AML-193 (cell line): ENCODE results near the gene BHLHE41.

Experiments
- DNase-seq, 2 experiments: peaks; one replicate each; lab custom pipeline; 2025; lab: John Stamatoyannopoulos, UW

BHLHE41 gene

DNA sequence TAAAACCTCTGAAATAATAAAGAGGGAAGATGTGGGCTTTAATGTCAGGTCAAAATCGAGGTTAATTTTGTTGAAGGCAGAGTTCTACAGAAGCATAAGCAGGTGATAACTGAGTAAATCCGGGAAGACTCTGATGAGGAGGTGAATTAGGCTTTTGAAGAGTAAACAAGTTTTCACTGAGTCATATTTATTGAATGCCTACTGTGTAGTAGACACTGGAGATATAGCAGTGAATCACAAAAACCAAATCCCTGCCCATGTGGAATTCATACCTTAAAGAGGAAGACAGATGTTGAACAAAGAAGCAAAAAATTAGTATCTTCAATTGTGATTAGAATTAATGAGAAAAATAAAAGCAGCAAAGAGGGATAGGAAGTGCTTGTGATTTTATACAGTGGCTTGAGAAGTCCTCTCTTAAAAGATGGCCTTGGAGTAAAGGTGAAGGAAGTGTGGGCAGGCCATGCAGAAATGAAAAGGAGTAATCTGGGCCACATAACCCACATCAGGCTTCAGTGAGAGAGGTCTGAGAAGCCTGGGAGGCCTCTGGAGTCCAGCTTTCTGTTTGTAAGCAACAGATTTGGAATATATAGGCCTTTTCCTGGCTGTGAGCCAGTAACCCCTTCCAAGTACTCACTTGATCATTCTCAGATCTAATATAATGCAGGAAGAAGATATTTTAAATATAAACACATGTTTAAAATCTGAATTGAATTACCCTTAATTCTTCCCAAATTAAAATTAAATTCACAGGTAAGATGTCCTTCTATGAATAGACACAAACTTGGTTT is 46.7 kb downstream of the BHLHE41 start:
- no peak for DNase-seq
